Skeletal muscle tissue (tissue), 4 donors: Measurements from ENCODE around the gene RS1. TPM values are rescaled to one million over a fixed set of nuclear protein-coding genes. Genes with fewer than 3 reads are reported as not detected.

Experiments
- H3K27ac ChIP-seq: one replicate; pipeline ENCODE4 v1.7.0; 2013; ENCODE audit warnings: mild to moderate bottlenecking, low read depth, low read length, inconsistent platforms
- H3K27me3 ChIP-seq, 3 donors: one replicate each; pipeline ENCODE4 v1.7.0; 2013; ENCODE audit warnings: low read length in 3 of 3; ENCODE audit not compliant: control insufficient read depth in 3 of 3, insufficient read depth in 3 of 3
- H3K36me3 ChIP-seq, 3 donors: one replicate each; pipeline ENCODE4 v1.7.0; 2013; ENCODE audit warnings: low read length in 3 of 3; ENCODE audit not compliant: control insufficient read depth in 3 of 3, insufficient read depth in 3 of 3
- H3K4me1 ChIP-seq, 3 donors: one replicate each; pipeline ENCODE4 v1.7.0; 2013; ENCODE audit warnings: low read length in 3 of 3, mild to moderate bottlenecking in 3 of 3; ENCODE audit not compliant: control insufficient read depth in 3 of 3, insufficient read depth in 3 of 3
- H3K4me3 ChIP-seq, 3 donors: one replicate each; pipeline ENCODE4 v1.7.0; 2013; ENCODE audit warnings: low read length in 3 of 3
- H3K9ac ChIP-seq, 3 donors: one replicate each; pipeline ENCODE4 v1.7.0; 2013; ENCODE audit warnings: low read length in 3 of 3, mild to moderate bottlenecking in 3 of 3, moderate library complexity in 2 of 3, low read depth in 1 of 3
- H3K9me3 ChIP-seq, 3 donors: one replicate each; pipeline ENCODE4 v1.7.0; 2013; ENCODE audit warnings: low read length in 3 of 3; ENCODE audit not compliant: control insufficient read depth in 3 of 3
- total RNA-seq: library from RNA; depleted of rRNA; stranded (reverse); fragments of >200 nt; gene quantifications from one replicate; pipeline ENCODE4 v1.2.3, GENCODE V29; 2014
- donor health status: Osteomylitis.

Gene RS1
- total RNA-seq, 1 donor from 2014 or later, result under 0.01 TPM

- Histone ChIP-seq H3K4me1 (no peaks in the 10 kb centered on the region), H3K36me3 (no peaks in the 10 kb centered on the region), H3K9ac (no peak overlapping the region), H3K9me3 (no peaks in the 10 kb centered on the region), H3K27ac (no peak overlapping the region), H3K27me3 (no peaks in the 10 kb centered on the region), H3K4me3 (no peak overlapping the region)
Measured at GRCh38 chrX:18643243-18643642, 28.7 kb downstream of the RS1 start.

GRCh38 chrX:18640686-18641085, 31.2 kb downstream of the RS1 start:
- no peaks in the 10 kb centered on the region for H3K9me3 ChIP-seq

GRCh38 chrX:18639280-18639679, 32.6 kb downstream of the RS1 start:
- Histone ChIP-seq H3K27me3 (no peaks in the 10 kb centered on the region), H3K27ac (no peak overlapping the region), H3K9ac (no peak overlapping the region), H3K36me3 (no peaks in the 10 kb centered on the region), H3K9me3 (no peaks in the 10 kb centered on the region), H3K4me1 (no peaks in the 10 kb centered on the region), H3K4me3 (no peak overlapping the region)

More at GRCh38 chrX:18640686-18641085, 31.2 kb downstream of the RS1 start:
- Histone ChIP-seq H3K4me3 (no peak overlapping the region), H3K27me3 (no peaks in the 10 kb centered on the region), H3K27ac (no peak overlapping the region), H3K9ac (no peak overlapping the region), H3K36me3 (no peaks in the 10 kb centered on the region), H3K4me1 (no peaks in the 10 kb centered on the region)

GRCh38 chrX:18638398-18638797, 33.5 kb downstream of the RS1 start:
- Histone ChIP-seq H3K4me1 (no peaks in the 10 kb centered on the region), H3K9ac (no peak overlapping the region), H3K9me3 (no peaks in the 10 kb centered on the region), H3K27me3 (no peaks in the 10 kb centered on the region), H3K4me3 (no peak overlapping the region), H3K27ac (no peak overlapping the region), H3K36me3 (no peaks in the 10 kb centered on the region)

GRCh38 chrX:18630934-18631333, 41.0 kb downstream of the RS1 start:
- no peak overlapping the region for H3K27ac ChIP-seq
- H3K4me1 ChIP-seq, result no peaks in the 10 kb centered on the region
- no peak overlapping the region for H3K4me3 ChIP-seq
- no peak overlapping the region for H3K9ac ChIP-seq
- H3K36me3 ChIP-seq, result peaks cover 0 to 5% (median 0%) of the 10 kb centered on the region in 3 donors
- H3K9me3 ChIP-seq, result no peaks in the 10 kb centered on the region
- peaks cover 0 to 4% (median 0%) of the 10 kb centered on the region in 3 donors for H3K27me3 ChIP-seq

GRCh38 chrX:18624599-18624998, 47.3 kb downstream of the RS1 start:
- H3K9ac ChIP-seq, result no peak overlapping the region
- H3K27me3 ChIP-seq, result no peaks in the 10 kb centered on the region
- H3K4me1 ChIP-seq, result no peaks in the 10 kb centered on the region
- peaks cover 0 to 8% (median 0%) of the 10 kb centered on the region in 3 donors for H3K36me3 ChIP-seq
- H3K4me3 ChIP-seq, result no peak overlapping the region
- no peak overlapping the region for H3K27ac ChIP-seq
- no peaks in the 10 kb centered on the region for H3K9me3 ChIP-seq

- Histone ChIP-seq H3K9ac (no peak overlapping the region), H3K27ac (no peak overlapping the region), H3K36me3 (peaks cover 0 to 3% (median 0%) of the 10 kb centered on the region in 3 donors), H3K4me1 (no peaks in the 10 kb centered on the region), H3K9me3 (no peaks in the 10 kb centered on the region), H3K27me3 (no peaks in the 10 kb centered on the region), H3K4me3 (no peak overlapping the region)
Measured at GRCh38 chrX:18620349-18620748, 51.6 kb downstream of the RS1 start.

- Histone ChIP-seq H3K36me3 (no peaks in the 10 kb centered on the region), H3K4me1 (no peaks in the 10 kb centered on the region), H3K27ac (no peak overlapping the region), H3K4me3 (no peak overlapping the region), H3K27me3 (no peaks in the 10 kb centered on the region), H3K9me3 (no peaks in the 10 kb centered on the region), H3K9ac (no peak overlapping the region)
Measured at GRCh38 chrX:18619288-18619687, 52.6 kb downstream of the RS1 start.

- Histone ChIP-seq H3K27me3 (no peaks in the 10 kb centered on the region), H3K9ac (no peak overlapping the region), H3K9me3 (no peaks in the 10 kb centered on the region), H3K27ac (no peak overlapping the region), H3K36me3 (no peaks in the 10 kb centered on the region), H3K4me3 (no peak overlapping the region), H3K4me1 (no peaks in the 10 kb centered on the region)
Measured at GRCh38 chrX:18617407-18617750, 54.5 kb downstream of the RS1 start.

GRCh38 chrX:18616688-18617406, 55.1 kb downstream of the RS1 start:
- Histone ChIP-seq H3K4me3 (no peak overlapping the region), H3K27ac (no peak overlapping the region), H3K4me1 (no peaks in the 10 kb centered on the region), H3K27me3 (no peaks in the 10 kb centered on the region), H3K36me3 (no peaks in the 10 kb centered on the region), H3K9me3 (no peaks in the 10 kb centered on the region), H3K9ac (no peak overlapping the region)
